Colonic mucosa (tissue), 4 donors: ENCODE results near the gene ACTN3. TPM values are rescaled to one million over a fixed set of nuclear protein-coding genes. Genes with fewer than 3 reads are reported as not detected.

Experiments
- DNase-seq: peaks from one replicate; pipeline ENCODE4 v3.0.0-alpha.2; 2020
- H3K27ac ChIP-seq: fragments of 200-600 bp; one replicate; pipeline ENCODE4 v1.8.0; 2021
- H3K27me3 ChIP-seq: fragments of 200-600 bp; one replicate; pipeline ENCODE4 v1.8.0; 2021
- H3K36me3 ChIP-seq: fragments of 200-600 bp; one replicate; pipeline ENCODE4 v1.8.0; 2021
- H3K4me1 ChIP-seq: fragments of 200-600 bp; one replicate; pipeline ENCODE4 v1.8.0; 2021; ENCODE audit warnings: mild to moderate bottlenecking
- H3K4me3 ChIP-seq: fragments of 200-600 bp; one replicate; pipeline ENCODE4 v1.8.0; 2021
- H3K9ac ChIP-seq, 2 donors: one replicate each; pipeline ENCODE4 v1.7.0; 2013; ENCODE audit warnings: control low read depth in 2 of 2, low read depth in 2 of 2, low read length in 2 of 2
- H3K9me3 ChIP-seq: fragments of 200-600 bp; one replicate; pipeline ENCODE4 v1.8.0; 2021
- intact Hi-C: fragments of 100-400 bp; cut with DNase I; formaldehyde crosslinking; loops from one replicate; pipeline ENCODE4 v1.14.1; 2022
- total RNA-seq, 2 donors: library from RNA; stranded (reverse); fragmentation: NEBNext Ultra II Directional in 1 of 2; extraction: Animal tissue kit (Norgen Biotek cat#: 25700) in 1 of 2; gene quantifications; one replicate each; pipeline ENCODE4 v1.2.1, GENCODE V29; 2021
- TF ChIP-seq, protein P1 (sequence below): fragments of 200-600 bp; IDR thresholded peaks from one replicate; pipeline ENCODE4 v1.8.0; 2022; ENCODE audit warnings: antibody characterized with exemption, mild to moderate bottlenecking
- donor health status: healthy.
- donor health status: DM: no; HTN: no; CAD: no.
- donor health status: DM: no; HTN: no; CAD: no.

The ACTN3 gene
- total RNA-seq, 2 donors from 2014 or later = 0.11 TPM; not detected in 1

DNA sequence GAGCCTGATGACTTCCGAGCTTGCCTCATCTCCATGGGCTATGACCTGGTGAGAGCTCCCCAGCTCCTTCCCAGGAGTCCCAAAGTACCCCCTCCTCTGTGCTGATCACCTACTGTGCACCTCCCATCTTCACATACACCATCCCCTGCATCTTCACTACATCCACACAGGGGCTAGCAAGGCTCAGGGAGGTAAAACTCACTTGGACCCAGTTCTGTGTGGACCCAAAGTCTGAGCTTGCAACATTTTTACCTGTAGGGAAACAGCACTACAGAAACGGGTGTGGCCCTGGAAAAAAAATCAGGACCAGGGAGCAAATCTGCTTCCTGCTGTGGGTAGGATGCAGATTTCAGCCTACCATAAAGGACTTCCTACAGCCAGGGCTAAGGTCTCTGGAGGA, 15.6 kb downstream of the ACTN3 start:
- H3K27me3 ChIP-seq = no peaks in the 10 kb centered on the region
- no peaks in the 10 kb centered on the region for H3K4me1 ChIP-seq
- DNase-seq = no peak
- H3K36me3 ChIP-seq = no peaks in the 10 kb centered on the region
- H3K27ac ChIP-seq = no peak overlapping the region
- TF ChIP-seq, protein P1, sequence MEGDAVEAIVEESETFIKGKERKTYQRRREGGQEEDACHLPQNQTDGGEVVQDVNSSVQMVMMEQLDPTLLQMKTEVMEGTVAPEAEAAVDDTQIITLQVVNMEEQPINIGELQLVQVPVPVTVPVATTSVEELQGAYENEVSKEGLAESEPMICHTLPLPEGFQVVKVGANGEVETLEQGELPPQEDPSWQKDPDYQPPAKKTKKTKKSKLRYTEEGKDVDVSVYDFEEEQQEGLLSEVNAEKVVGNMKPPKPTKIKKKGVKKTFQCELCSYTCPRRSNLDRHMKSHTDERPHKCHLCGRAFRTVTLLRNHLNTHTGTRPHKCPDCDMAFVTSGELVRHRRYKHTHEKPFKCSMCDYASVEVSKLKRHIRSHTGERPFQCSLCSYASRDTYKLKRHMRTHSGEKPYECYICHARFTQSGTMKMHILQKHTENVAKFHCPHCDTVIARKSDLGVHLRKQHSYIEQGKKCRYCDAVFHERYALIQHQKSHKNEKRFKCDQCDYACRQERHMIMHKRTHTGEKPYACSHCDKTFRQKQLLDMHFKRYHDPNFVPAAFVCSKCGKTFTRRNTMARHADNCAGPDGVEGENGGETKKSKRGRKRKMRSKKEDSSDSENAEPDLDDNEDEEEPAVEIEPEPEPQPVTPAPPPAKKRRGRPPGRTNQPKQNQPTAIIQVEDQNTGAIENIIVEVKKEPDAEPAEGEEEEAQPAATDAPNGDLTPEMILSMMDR = no peak
- H3K9ac ChIP-seq = no peak overlapping the region
- intact Hi-C loops = no loop called here
- H3K9me3 ChIP-seq = no peaks in the 10 kb centered on the region
- no peak overlapping the region for H3K4me3 ChIP-seq

DNA sequence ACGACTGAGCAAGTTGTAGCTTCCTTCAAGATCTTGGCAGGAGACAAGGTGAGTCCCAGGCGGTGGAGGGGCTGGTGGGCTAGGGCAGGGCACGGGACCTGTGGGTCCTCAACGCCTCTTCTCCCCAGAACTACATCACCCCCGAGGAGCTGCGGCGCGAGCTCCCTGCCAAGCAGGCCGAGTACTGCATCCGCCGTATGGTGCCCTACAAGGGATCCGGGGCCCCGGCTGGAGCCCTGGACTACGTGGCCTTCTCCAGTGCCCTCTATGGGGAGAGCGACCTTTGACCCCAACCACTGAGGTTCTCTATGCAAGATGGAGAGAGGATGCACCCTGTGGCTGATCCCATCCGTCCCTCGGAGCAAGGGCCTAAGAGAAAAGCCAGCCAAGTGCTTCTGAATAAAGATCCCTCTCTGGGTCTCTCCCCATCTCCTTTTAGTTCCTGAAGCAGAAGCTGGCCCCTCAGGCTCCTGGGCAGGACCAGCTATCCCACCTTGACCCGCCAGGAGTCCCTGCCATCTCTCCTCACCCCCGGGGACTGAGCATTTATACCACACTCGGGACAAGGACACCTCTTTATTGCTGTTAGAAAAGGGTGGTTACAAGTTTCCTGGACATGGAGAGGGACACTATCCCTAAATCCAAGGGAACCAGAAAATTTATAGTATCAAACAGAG, 16.3 kb downstream of the ACTN3 start:
- Histone ChIP-seq H3K27me3 (peaks cover 3% of the 10 kb centered on the region), H3K27ac (no peak overlapping the region), H3K36me3 (no peaks in the 10 kb centered on the region), H3K9me3 (no peaks in the 10 kb centered on the region), H3K4me3 (no peak overlapping the region), H3K9ac (no peak overlapping the region), H3K4me1 (no peaks in the 10 kb centered on the region)
- no peak for DNase-seq
- TF ChIP-seq, protein P1 = no peak
- intact Hi-C loops = no loop called here

DNA sequence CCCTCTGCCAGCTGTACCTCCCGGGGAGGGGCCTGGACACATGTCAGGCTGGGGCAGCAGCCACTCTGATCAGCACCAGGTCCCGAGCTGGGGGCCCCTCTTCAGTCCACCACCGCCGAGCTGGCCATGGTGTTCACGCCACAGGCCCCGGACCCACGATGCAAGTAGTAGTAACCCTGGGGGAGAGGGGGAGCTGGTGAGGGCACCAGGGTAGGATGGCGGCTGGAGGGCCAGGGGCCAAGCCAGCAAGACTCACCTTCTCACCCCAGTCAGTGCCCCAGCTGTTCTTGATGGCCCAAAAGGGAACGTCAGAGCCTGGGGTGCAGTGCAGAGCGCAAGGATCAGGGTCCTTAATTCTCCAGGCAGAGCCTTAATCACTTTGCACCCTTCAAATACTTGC, 17.1 kb downstream of the ACTN3 start:
- Histone ChIP-seq H3K4me3 (no peak overlapping the region), H3K27ac (no peak overlapping the region), H3K36me3 (no peaks in the 10 kb centered on the region), H3K9me3 (no peaks in the 10 kb centered on the region), H3K4me1 (no peaks in the 10 kb centered on the region), H3K27me3 (peaks cover 4% of the 10 kb centered on the region), H3K9ac (no peak overlapping the region)
- TF ChIP-seq, protein P1 = no peak
- intact Hi-C loops = no loop called here
- DNase-seq = no peak

DNA sequence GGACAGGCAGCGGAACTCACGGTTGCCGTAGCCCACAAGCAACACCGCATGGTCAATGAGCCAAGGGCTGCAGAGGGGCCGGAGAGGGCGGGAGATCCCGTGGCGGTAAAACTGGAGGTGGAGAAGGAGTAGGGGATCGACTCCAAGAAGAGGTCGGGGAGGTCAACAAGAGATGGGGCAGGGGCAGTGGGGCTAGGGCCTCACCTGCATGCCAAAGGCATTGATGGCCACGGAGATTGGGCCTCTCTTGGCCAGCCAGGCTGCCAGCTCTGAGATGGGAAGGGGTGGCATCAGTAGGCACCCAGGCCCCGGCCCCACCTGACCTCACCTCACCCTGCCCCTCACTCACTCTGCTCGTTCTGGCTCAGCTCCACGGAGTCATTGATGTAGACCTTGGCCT, 17.8 kb downstream of the ACTN3 start:
- intact Hi-C loops = no loop called here
- no peak for DNase-seq
- no peak overlapping the region for H3K9ac ChIP-seq

DNA sequence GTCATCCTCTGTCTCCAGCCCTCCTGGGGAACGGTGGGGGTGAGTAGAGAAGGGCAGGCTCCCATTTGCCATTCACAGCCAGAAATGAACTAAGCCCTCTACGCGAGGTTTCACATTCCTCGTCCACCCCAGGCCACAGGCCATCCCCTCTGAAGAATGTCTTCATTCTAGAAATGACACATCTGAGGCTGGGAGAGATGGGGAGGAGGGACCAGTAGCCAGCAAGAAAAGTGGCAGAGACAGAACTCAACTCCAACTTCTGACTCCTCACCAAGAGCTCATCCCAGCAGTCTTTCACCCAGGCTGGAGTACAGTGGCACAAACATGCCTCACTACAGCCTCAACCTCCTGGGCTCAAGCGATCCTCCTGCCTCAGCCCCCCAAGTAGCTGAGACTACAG, 18.3 kb downstream of the ACTN3 start:
- Histone ChIP-seq H3K4me3 (no peak overlapping the region), H3K27ac (no peak overlapping the region), H3K36me3 (no peaks in the 10 kb centered on the region), H3K27me3 (peaks cover 4% of the 10 kb centered on the region), H3K9me3 (no peaks in the 10 kb centered on the region), H3K4me1 (no peaks in the 10 kb centered on the region), H3K9ac (no peak overlapping the region)
- TF ChIP-seq, protein P1 = no peak
- no peak for DNase-seq
- intact Hi-C loops = no loop called here

More for the DNA sequence above, 17.8 kb downstream of the ACTN3 start:
- Histone ChIP-seq H3K27me3 (peaks cover 4% of the 10 kb centered on the region), H3K4me3 (no peak overlapping the region), H3K36me3 (no peaks in the 10 kb centered on the region), H3K9me3 (no peaks in the 10 kb centered on the region), H3K4me1 (no peaks in the 10 kb centered on the region), H3K27ac (no peak overlapping the region)
- TF ChIP-seq, protein P1 = no peak
